HK-2 (cell line): ENCODE results near the gene AATK.
"Not testable (repeated sequence)": the region's sequence is repeated elsewhere in the genome, so short reads cannot be mapped to it uniquely, and the experiment has no call there.

Source experiments
- DNase-seq: peaks from one replicate; pipeline ENCODE4 v3.0.0-alpha.2; 2018; ENCODE audit not compliant: unreplicated experiment

AATK gene

DNA sequence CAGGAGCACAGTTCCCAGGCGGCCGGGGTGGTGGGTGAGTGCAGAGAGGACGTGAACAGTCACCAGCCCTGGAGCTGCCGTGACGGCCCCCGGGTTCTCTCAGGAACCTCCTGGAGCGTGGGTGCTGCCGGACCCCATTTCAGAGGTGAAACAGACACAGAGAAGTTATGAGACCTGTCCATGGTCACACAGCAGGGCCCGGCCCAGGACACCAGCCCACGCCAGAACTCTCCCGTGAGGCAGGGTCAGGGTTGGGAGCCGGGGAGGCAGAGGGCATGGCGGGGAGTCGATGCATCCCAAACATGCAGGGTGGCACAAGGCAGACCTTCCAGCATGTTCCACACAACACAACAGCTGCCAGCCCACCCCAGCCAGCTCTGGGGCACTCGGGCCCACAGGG lies 4.5 kb downstream of the AATK start:
- DNase-seq: no peak

DNA sequence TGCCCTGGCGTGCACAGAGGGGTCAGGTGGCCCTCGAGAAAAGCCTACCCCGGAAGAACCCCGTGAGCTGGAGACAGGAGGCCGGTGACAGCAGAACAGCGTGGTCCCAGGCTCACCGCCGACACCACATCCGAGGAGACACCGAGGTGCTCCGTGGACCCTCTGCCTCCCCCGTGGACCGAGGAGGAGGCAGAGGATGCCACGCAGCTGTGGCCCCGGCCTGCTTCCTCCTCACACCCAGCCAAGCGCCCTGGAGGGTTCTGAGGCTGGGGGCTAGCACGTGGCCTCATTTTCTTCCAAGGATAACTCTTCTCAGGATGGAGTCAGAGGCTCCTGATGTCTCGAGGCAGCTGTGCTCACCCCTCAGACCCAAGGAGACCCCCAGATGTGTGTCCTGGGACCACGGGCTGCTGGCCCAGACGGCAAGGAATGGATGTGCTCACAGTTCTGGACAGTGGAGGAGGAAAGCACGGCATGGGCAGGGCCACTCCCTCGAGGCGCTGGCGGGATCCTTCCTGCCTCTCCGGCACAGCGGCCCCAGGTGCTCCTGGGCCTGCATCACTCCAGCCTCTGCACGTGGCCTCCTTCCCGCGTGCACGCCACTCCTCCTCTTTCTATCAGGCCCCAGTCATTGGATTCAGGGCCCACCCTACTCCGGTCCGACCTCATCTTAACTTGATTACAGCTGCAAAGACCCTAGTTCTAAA lies 5.1 kb downstream of the AATK start:
- DNase-seq: no peak

DNA sequence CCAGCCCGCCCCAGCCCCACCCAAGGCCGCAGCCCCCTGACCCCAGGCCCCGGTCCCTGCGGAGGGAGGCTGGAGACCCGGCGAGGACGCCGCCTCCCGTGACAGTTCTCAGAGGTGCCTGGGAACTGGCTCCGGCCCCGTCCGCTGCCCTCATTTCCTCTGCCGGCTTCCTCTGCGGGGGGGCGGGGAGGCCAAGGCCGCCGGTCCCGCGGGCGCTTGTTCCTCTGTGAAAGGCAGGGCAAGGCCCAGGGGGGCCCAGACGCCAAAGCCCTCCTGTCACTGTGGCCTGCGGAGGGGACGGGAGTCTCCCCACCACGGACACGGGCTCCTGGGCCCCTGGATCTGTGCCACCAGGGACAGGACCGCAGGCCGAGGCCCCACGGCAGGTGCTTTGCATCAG lies 5.7 kb downstream of the AATK start:
- DNase-seq: no peak

DNA sequence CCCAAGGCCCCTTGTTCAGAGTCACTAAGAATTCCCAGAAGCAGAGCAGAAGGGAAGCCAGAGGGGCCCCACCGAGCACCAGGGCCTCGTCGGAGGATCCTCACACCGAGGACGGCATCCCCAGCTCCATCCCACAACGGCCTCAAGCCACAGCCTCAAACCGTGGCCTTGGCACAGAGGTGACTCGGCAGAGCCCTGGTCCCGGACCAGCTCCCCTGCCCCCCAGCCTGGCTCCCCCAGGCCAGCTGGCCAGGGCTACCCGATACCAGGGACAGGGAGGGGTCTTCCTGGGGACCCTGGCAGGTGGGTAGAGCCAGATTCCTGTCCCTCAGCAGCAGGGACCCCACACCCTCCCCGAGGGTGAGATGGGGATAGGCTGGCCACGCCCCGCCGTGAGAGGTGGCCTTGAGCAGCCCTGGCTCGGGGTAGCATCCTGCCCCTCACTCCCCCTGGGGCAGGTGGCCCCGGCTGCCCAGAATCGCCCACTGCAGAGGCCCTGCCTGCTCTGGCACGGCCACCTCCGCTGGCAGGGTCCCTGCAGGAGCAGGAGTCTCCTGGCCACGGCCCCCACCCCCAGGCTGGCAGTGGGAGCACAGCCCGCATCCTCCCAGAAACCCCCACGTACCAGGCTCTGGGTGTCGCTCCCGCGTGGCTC lies 6.3 kb downstream of the AATK start:
- no peak for DNase-seq

DNA sequence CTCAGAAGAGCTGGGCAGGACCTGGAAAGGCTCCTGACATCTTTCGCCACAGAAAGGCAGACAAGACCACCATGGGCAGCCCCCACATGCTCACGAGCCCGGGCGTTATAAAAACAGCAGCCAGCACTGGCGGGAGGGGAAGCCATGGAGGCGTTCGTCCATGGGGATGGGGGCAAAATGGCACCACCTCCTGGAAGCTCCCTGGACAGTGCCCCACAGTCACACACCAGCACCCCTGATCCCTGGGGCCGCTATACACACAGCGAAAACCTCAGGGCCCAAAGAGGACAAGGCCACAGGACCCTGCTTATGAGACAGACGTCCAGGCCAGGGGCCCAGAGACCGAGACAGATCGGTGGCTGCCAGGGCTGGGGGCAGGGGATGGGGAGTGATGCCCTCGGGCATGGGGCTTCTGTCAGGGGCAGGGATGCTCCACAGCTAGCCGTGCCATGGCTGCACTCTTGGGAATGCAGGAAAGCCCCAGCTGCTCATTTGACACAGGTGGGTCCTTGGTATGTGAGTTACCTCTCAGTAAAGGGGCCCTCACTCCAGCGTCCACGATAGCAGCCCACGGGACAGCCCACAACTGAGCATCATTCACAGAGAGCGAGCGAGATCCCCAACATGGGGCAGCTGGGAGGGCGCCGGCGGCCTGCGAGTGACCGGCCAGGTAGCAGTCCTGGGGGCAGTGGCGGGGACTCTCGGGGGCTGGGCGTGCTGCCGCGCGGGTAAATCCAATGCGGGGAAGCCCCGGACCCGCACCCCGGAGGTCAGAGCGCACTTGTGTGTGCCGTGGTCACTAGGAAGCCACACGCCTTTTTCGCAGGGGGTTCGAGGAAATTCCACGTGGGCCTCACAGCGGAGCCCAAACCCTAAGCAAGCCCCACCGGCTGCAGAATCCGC lies 7.1 kb downstream of the AATK start:
- DNase-seq: no peak

DNA sequence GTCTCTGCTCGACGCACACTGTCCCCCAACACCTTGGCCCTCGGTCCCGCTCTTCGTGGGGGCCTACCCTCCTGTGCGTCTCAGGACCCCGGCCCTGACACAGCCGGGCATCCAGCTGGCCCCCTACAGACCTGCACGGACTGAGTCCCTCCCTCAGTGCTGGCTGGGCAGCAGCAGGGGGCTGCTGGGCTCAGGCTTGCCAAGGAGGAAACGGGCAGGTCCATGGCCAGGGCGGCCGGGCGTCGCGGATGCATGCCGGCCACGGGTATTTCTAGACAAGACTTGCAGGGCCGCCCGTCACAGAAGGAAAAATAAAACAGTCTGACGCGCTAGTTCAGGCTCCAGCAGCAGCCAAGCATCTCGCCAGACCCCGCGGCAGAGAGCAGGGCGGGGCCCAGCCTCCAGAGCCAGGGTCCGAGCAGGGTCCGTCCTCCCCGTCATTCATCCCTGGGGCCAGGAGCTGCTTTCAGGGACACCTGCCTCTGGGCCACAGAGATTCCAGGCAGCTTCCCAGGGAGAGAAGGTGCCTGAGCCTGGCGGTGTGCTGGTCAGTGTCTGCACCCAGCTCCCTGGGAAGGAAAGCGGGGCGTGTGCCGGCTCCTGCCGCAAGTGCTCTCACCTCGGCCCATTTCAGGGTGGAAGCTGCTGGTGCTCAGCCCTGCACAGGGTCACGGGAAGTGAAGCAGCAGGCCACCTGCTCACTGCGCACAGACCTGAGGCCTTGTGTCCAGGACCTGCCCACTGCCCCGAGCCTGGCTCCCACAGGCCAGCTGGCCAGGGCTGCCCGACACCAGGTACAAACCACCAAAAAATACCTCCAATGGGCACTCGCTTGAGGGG lies 8.0 kb downstream of the AATK start:
- DNase-seq: no peak

DNA sequence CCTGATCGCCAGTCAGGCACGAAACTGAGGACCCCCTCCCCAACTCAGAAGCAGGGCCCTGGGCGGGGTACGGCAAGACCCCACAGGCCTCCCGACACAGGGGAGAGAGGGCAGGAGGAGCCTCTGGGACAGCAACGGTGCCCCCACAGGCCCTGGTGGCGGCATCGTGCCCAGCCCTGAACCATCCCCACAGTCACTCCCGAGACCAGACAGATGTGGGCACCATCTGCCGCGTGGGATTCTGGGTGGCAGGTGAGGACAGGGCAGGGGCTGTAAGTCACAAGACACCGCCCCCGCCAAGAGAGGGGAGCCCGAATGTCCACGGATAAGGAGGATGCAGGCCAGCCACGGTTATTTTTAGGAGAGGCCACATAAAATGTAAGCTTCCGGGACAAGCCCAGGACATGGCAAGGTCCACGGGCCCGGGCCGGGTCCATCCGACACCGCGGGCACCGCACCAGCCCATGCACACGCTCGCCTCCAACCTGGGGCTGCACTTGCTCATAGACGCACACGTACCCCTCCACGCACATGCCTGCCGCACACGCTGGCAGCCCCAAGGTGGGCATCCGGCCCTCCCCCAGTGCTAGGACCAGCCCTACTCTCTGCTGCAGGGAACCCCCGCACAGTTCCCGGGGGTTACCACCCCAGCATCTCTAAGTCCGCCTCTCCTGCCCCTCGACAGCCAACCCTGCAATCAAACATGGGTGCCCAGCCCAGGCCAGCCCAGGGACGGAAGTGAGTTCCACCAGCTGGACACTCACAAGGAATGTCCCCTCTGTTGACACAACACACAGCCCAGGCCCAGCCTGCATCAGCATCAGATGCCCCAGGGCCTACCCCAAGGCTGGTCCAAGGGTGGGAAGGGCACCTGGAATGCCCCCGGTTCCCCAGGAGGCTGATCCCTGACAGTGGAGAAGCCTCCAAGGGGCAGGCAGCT lies 8.9 kb downstream of the AATK start:
- DNase-seq: no peak

DNA sequence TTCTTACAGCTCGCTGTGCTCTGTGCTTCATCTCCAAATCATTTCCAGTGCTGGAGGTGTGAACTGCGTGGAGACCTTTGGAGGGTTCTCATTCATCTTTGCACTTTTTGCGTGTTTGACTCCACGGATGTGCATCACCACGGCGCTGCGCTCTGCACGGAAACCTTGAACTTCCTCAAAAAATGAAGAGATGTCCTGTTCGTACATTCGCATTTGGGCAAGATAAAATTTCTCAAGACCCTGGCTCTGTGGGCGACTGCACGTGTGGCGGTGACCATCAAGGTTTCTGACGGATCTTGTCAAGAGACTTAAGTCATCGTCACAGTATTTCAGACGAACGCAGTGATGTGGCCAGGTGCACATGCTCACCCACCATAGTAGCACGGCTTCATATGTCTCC lies 11.1 kb downstream of the AATK start:
- no peak for DNase-seq

DNA sequence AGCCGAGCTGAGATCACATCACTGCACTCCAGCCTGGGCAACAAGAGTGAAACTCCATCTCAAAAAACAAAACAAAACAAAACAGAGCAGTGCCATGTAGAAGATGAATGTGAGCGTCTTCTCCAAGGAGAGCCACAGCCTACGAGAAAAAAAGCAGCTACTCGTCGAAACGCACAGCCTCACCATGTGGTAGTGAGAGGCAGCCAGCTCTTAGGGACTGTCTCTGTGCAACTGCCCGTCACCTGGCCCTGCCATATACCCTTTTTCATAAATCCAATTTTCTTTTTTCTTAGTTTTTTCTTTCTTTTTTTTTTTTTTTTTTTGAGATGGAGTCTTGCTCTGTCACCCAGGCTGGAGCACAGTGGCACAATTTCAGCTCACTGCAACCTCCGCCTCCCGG lies 12.0 kb downstream of the AATK start:
- DNase-seq: not testable (repeated sequence)

DNA sequence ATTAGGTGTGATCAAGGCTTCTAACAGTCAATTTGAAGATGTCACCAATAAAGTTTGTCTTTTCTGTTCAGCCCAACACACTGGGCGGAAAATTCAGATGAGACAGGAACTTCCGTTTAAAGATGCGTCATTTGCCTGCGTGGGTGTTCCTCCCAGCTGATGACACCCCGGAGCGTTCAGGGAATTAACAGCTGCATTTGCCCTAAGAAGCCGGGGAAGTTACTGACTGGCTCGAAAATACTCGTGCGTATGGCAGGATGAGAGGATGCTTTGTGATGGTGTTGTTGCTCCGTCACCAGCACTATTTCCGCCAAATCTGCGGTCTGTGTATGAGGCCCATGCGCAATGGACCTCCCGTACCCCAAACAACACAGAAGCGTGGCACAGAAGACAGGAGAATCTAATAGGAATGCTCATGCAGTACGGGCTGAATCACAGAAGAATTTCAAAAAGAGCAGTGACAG lies 12.6 kb downstream of the AATK start:
- no peak for DNase-seq

DNA sequence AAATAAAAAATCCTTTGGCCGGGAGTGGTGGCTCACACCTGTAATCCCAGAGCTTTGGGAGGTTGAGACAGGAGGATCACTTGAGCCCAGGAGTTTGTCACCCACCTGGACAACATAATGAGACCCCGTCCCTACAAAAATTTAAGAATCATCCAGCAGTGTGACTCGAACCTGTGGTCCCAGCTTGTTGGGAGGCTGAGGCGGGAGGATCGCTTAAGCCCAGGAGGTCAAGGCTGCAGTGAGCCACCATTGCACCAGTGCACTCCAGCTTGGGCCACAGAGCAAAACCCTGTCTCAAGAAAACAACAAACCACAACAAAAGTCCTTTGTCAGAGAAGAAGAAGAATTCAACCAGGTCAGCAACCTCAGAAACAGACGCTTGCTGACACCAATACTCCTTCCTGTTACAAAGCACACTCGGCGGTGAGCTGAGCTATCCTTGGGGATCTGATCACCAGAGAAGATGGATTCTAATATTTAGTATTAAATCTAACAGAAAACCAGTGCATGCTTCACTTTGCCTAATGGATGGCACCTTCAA lies 13.7 kb downstream of the AATK start:
- no peak for DNase-seq

DNA sequence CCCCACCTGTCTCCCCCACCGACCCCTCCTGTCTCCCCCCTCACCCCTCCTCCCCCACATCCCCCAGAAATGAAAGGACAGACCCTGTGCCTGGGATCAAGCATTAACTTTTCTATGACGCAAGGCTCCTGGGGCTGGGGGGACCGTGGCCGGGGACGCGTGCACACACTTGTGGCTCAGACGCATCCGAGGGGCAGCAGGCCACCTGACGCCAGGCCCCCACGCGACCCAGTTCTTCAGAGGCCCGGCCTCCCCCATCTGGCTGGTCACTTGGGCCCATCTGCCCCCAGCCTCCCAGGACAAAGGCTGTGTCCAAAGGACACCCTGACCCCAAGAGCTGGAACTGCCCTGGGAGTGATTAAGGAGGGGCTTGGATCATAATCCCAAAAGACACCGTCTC lies 14.7 kb downstream of the AATK start:
- DNase-seq: no peak

DNA sequence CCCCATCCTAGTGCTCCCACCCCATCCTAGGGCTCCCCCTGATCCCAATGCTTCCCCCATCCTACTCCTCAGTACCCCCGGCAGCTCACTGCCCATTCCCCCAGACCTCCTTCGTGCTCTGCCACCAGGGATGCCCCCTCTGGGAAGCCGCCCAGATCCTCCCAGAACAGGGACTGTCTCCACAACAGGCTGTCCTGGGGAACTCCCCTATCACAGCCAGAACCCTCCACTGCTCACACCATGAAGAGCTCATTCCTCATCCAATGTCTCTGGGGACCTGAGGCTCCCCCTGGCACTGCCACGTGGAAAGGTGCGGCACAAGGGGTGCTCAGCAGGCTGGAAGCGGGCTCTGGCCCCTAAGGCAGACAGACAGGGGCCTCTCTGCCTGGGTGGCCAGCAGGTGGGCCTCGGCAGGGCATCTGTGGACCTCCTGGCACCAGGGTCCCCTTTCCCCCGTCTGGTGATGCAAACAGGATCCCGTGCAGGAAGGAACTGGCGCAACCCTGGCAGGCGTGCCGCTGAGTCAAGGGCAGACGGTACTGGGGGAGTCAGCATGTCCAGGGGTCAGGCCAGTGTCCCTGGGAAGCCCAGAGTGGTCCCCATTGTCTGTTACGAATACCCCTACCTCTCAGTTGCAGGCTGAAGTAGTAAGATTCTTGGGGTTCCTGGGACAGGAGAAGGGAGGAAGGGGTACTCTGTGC lies 15.5 kb downstream of the AATK start:
- no peak for DNase-seq

DNA sequence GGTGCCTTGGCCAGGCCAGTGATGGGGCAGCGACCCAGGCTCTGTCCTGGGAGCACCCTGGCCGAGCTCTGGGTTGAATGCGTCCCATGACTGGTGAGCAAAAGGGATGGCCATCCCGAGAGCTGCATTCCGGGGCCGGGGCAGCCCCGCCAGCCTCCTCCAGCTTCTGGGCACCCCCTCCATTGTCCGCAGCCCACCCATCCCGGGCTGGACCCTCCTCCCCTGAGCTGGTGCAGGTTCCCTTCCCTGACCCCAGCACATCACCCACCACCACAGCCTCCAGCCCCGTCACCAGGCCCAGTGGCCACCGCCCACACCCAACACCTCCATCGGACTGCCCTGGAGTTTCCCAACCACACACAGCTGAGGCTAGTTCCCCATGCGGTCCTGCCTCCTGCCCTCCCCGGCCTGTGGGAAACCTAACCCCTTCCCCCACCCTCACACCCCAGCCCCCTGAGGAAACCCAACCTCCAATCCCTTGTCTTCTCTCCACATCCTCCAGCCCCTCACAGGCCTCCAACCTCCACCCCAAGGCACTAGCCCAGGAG lies 17.0 kb downstream of the AATK start:
- DNase-seq: no peak

DNA sequence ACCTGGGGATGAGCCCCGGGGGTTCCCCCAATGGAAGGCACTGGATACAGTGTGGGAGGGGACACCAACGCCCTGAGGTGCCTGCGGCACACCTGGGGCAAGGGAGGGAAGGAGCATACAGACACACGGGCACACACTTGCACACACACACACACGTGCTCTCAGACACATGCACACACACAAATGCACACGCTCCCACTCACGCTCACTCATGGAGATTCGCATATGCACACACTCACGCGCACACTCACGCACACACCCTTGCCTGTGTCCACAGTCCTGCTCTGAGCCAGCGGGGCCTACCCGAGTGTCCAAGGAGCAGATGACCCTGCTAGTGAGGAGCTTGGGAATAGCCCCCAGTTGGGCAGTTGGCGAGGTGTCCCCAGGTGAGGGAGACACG lies 17.4 kb downstream of the AATK start:
- DNase-seq: no peak

DNA sequence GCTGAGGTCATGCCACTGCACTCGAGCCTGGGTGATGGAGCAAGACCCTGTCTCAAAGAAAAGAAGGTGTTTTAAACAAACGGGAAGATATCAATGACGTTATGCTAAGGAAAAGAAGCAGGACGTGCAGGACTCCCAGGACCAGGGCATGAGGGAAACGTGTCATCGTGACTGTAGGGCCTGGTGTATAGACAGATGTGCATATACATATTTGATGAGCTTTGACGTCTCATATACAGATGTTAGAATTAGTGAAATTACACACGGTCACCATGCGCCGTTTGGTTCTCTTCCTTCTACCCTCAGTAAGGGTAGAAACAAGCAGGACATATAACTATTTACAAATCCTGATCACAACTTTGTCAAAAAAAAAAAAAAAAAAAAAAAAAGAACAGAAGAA lies 18.3 kb downstream of the AATK start:
- DNase-seq: no peak

DNA sequence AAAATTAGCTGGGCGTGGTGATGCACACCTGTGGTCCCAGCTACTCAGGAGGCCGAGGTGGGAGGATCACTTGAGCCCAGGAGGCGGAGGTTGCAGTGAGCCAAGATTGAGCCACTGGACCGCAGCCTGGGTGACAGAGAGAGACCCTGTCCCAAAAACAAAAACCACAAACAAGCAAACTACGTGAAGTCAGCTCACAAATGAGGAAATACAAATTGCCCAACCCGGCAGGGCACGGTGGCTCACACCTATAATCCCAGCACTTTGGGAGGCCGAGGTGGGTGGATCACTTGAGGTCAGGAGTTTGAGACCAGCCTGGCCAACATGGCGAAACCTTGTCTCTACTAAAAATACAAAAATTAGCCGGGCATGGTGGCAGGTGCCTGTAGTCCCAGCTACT lies 19.8 kb downstream of the AATK start:
- DNase-seq: not testable (repeated sequence)

DNA sequence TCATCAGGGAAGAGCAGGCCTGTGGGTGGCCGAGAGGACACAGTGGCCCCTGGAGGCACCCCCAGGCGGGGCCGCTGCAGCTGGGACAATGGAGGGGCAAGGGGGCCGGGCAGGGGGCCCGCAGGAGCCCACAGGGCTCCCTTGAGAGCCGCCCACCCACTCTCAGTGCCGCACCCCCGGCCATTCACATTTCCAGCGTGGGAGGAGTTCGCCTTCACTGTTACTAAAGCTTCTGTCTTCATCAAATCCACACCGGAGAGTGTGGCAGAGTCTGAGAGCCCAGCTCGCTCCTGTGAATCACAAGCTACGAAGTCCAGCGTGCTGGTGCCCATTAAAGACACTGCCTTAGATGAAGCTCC lies 21.6 kb downstream of the AATK start:
- no peak for DNase-seq

DNA sequence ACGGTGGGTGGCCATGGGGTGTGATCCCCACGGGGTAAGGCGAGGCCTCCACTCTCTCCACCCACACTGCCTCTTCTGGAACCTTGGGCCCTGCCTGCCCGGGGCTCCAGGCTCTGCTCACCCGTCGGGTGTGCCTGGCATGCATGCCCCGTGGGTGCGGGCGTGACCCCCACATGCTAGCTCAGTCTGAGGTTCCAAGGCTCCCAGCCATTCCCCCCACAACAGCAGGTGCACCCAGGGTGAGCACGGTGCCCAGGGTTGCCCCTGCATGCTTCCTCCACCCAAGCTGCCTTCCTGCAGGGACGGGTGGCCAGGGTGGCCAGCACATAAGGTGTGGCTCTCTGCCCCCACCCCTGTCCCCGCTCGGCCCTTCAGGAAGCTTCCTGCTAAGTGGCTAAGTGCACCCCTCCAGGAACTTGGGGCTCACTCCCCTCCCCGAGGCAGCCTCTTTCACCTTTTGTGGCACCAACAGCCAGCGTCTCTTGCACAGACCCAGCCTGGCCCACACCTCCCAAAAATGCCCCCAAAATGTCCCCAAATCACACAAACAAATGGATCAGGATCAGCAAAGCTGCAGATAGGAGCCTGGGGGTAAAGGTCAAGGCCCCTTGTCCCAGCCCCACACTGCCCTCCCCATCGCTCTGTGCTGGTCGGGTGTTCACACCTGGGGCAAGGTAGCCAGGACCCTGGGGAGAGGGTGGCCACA lies 22.2 kb downstream of the AATK start:
- DNase-seq: no peak
